H1 (cell line): ENCODE data around the gene PCCA. TPM values are rescaled to one million over a fixed set of nuclear protein-coding genes. Genes with fewer than 3 reads are reported as not detected.

Source experiments
- CTCF ChIA-PET: fragments of 300-600 bp; sonication (Branson Sonifier 250); formaldehyde crosslinking; loops from one replicate; lab custom pipeline; 2021; ENCODE audit not compliant: partially characterized antibody; lab: Charles Lee
- POLR2A ChIA-PET: fragments of 300-600 bp; sonication (Branson Sonifier 250); formaldehyde crosslinking; loops from one replicate; lab custom pipeline; 2021; ENCODE audit warnings: inconsistent platforms; ENCODE audit not compliant: partially characterized antibody; lab: Charles Lee
- DNase-seq, 2 experiments: peaks; one replicate each; pipeline versions ENCODE4 v3.0.0 to v3.0.0-alpha.2; 2010 to 2022; ENCODE audit warnings: low spot score in 2 of 2, low read depth in 1 of 2, mixed read lengths in 1 of 2
- FAIRE-seq: peaks from 2 replicates; lab custom pipeline; 2011; peaks lifted over from hg19 to GRCh38; lab: Jason Lieb, UNC
- H2AFZ ChIP-seq: 2 replicates; pipeline ENCODE4 v1.8.1; 2012; ENCODE audit warnings: low read length, inconsistent platforms
- H2AK5ac ChIP-seq: 2 replicates; pipeline ENCODE4 v1.6.1; 2013; ENCODE audit warnings: low read depth, low read length
- H2BK120ac ChIP-seq: replicated peaks from 2 replicates; pipeline ENCODE3; 2013; ENCODE audit warnings: low read depth, low read length, inconsistent platforms
- H2BK12ac ChIP-seq: 2 replicates; pipeline ENCODE4 v1.6.1; 2013; ENCODE audit warnings: low read depth, low read length
- H2BK15ac ChIP-seq: 2 replicates; pipeline ENCODE4 v1.6.1; 2013; ENCODE audit warnings: low read length
- H2BK20ac ChIP-seq: 2 replicates; pipeline ENCODE4 v1.6.1; 2013; ENCODE audit warnings: low read length
- H2BK5ac ChIP-seq: 2 replicates; pipeline ENCODE4 v1.6.1; 2013; ENCODE audit warnings: low read depth, low read length
- H3K14ac ChIP-seq: 2 replicates; pipeline ENCODE4 v1.6.1; 2013; ENCODE audit warnings: inconsistent platforms; ENCODE audit not compliant: insufficient read length
- H3K18ac ChIP-seq: 2 replicates; pipeline ENCODE4 v1.6.1; 2013; ENCODE audit warnings: low read length; ENCODE audit errors: extremely low read depth
- H3K23ac ChIP-seq: 2 replicates; pipeline ENCODE4 v1.6.1; 2013; ENCODE audit warnings: inconsistent platforms; ENCODE audit not compliant: insufficient read length
- H3K23me2 ChIP-seq: 2 replicates; pipeline ENCODE4 v1.6.1; 2013; ENCODE audit warnings: low read depth, low read length
- H3K27ac ChIP-seq: 2 replicates; pipeline ENCODE4 v1.6.1; 2011; ENCODE audit warnings: low read depth, low read length, inconsistent platforms
- H3K27me3 ChIP-seq, 4 experiments: replicated peaks in 1 of 4; 1 replicate in 1 of 4; 2 replicates in 3 of 4; pipeline versions ENCODE4 v1.6.1 to v1.8.1; 2011 to 2013; ENCODE audit warnings: low read length in 3 of 4, mild to moderate bottlenecking in 3 of 4, inconsistent platforms in 2 of 4, mixed read lengths in 2 of 4, moderate library complexity in 1 of 4; ENCODE audit not compliant: control insufficient read depth in 3 of 4, insufficient read depth in 3 of 4; ENCODE audit errors: extremely low read depth in 1 of 4
- H3K36me3 ChIP-seq, 4 experiments: 2 replicates each; pipeline versions ENCODE4 v1.6.1 to v1.8.1; 2011 to 2013; ENCODE audit warnings: mild to moderate bottlenecking in 4 of 4, low read length in 3 of 4, moderate library complexity in 2 of 4, control low read depth in 1 of 4, inconsistent platforms in 1 of 4; ENCODE audit not compliant: insufficient read depth in 4 of 4, control insufficient read depth in 2 of 4
- H3K4ac ChIP-seq: replicated peaks from 2 replicates; pipeline ENCODE3; 2013; ENCODE audit warnings: low read length, low read depth, mixed read lengths, inconsistent platforms; ENCODE audit not compliant: insufficient read length
- H3K4me1 ChIP-seq, 4 experiments: replicated peaks in 1 of 4; 1 replicate in 1 of 4; 2 replicates in 3 of 4; pipeline versions ENCODE4 v1.6.1 to v1.8.1; 2011 to 2013; ENCODE audit warnings: low read length in 3 of 4, inconsistent platforms in 2 of 4, mixed read lengths in 1 of 4; ENCODE audit not compliant: insufficient read depth in 4 of 4, control insufficient read depth in 3 of 4
- H3K4me2 ChIP-seq, 2 experiments: 2 replicates each; pipeline versions ENCODE4 v1.6.1 to v1.8.1; 2011 to 2013; ENCODE audit warnings: low read depth in 2 of 2, low read length in 2 of 2, control low read depth in 1 of 2, inconsistent platforms in 1 of 2, mild to moderate bottlenecking in 1 of 2; ENCODE audit not compliant: insufficient read depth in 1 of 2
- H3K4me3 ChIP-seq, 4 experiments: fragments of 200-600, 300-600 bp in 1 of 4; sonication (generic), shearing (Covaris generic), sonication (Bioruptor Twin) in 1 of 4; 2 replicates each; pipeline versions ENCODE4 v1.5.1 to v1.8.1; 2011 to 2016; ENCODE audit warnings: low read length in 4 of 4, low read depth in 3 of 4, control low read depth in 2 of 4, inconsistent platforms in 2 of 4, mild to moderate bottlenecking in 2 of 4, mixed read lengths in 1 of 4, moderate library complexity in 1 of 4; ENCODE audit not compliant: insufficient read depth in 2 of 4; ENCODE audit errors: extremely low read depth in 1 of 4
- H3K56ac ChIP-seq: replicated peaks from 2 replicates; pipeline ENCODE3; 2013; ENCODE audit warnings: low read depth, mild to moderate bottlenecking, mixed read lengths, low read length, inconsistent platforms; ENCODE audit not compliant: insufficient read length
- H3K79me1 ChIP-seq: 2 replicates; pipeline ENCODE4 v1.6.1; 2013; ENCODE audit warnings: low read depth, low read length, control low read depth
- H3K79me2 ChIP-seq, 2 experiments: 2 replicates each; pipeline versions ENCODE4 v1.6.1 to v1.8.1; 2012 to 2013; ENCODE audit warnings: low read length in 2 of 2, mild to moderate bottlenecking in 2 of 2, inconsistent platforms in 1 of 2; ENCODE audit not compliant: insufficient read depth in 2 of 2, control insufficient read depth in 1 of 2
- H3K9ac ChIP-seq, 4 experiments: replicated peaks in 1 of 4; 1 replicate in 1 of 4; 2 replicates in 3 of 4; pipeline versions ENCODE4 v1.6.1 to v1.8.1; 2011 to 2013; ENCODE audit warnings: low read depth in 3 of 4, low read length in 3 of 4, control low read depth in 2 of 4, mild to moderate bottlenecking in 2 of 4, moderate library complexity in 2 of 4, inconsistent platforms in 1 of 4; ENCODE audit errors: extremely low read depth in 1 of 4
- H3K9me3 ChIP-seq, 2 experiments: 2 replicates each; pipeline versions ENCODE4 v1.6.1 to v1.8.1; 2012 to 2013; ENCODE audit warnings: mild to moderate bottlenecking in 2 of 2, moderate library complexity in 2 of 2, control low read depth in 1 of 2, inconsistent platforms in 1 of 2, low read depth in 1 of 2, low read length in 1 of 2, mixed read lengths in 1 of 2; ENCODE audit not compliant: insufficient read depth in 2 of 2
- H4K20me1 ChIP-seq, 2 experiments: replicated peaks in 1 of 2; 2 replicates each; pipeline versions ENCODE3 to v1.8.1; 2011 to 2013; ENCODE audit warnings: inconsistent platforms in 2 of 2, low read length in 2 of 2, mild to moderate bottlenecking in 1 of 2; ENCODE audit not compliant: insufficient read depth in 2 of 2, control insufficient read depth in 1 of 2
- H4K5ac ChIP-seq: 2 replicates; pipeline ENCODE4 v1.6.1; 2013; ENCODE audit warnings: low read length, low read depth, mixed read lengths, inconsistent platforms; ENCODE audit not compliant: insufficient read length
- H4K8ac ChIP-seq: 2 replicates; pipeline ENCODE4 v1.8.0; 2013; ENCODE audit warnings: mild to moderate bottlenecking, moderate library complexity, low read length, inconsistent platforms; ENCODE audit not compliant: insufficient read depth; ENCODE audit errors: extremely low read depth
- H4K91ac ChIP-seq: replicated peaks from 2 replicates; pipeline ENCODE3; 2013; ENCODE audit warnings: low read length, mixed read lengths, inconsistent platforms; ENCODE audit not compliant: insufficient read length
- TEAD4 ChIP-seq: IDR thresholded peaks from 2 replicates; pipeline ENCODE4 v1.6.1; 2012; ENCODE audit warnings: low read depth, low read length, inconsistent platforms, mixed read lengths
- YY1 ChIP-seq: IDR thresholded peaks from 2 replicates; pipeline ENCODE4 v1.6.1; 2011; ENCODE audit warnings: low read depth, mild to moderate bottlenecking, low read length
- WGBS, 2 experiments: shearing (Covaris generic) in 1 of 2; methylation state at CpG; one replicate each; pipeline versions ENCODE4 v1.1.6 to v1.1.7; 2013 to 2015; ENCODE audit warnings: low lambda C conversion rate in 2 of 2, mixed read lengths in 2 of 2, inconsistent platforms in 1 of 2, low coverage in 1 of 2, missing lambda C conversion rate in 1 of 2; ENCODE audit not compliant: insufficient replicate concordance in 2 of 2, insufficient coverage in 1 of 2, insufficient read length in 1 of 2; ENCODE audit errors: extremely low coverage in 1 of 2, missing lambda C conversion rate in 1 of 2; 5-methylcytosine and 5-hydroxymethylcytosine counted together
- polyA plus RNA-seq, 7 experiments: library from polyadenylated mRNA; depleted of rRNA in 3 of 7; stranded (reverse) in 5 of 7; unstranded in 2 of 7; fragments of >200 nt in 5 of 7; fragments of 200-250 nt in 2 of 7; gene quantifications; 1 replicate in 5 of 7; 2 replicates in 1 of 7; 4 replicates in 1 of 7; pipeline versions ENCODE4 v1.2.1 to v1.2.3, GENCODE V29; 2011 to 2013; ENCODE audit warnings: missing spikeins in 2 of 7, mixed read lengths in 2 of 7
- total RNA-seq: library from RNA; stranded (reverse); fragmentation: NEBNext Ultra II Directional; extraction: Animal tissue kit (Norgen Biotek cat#: 25700); gene quantifications from 2 replicates; pipeline ENCODE4 v1.2.1, GENCODE V29; 2021

Gene PCCA
- total and polyA plus RNA-seq, 2 of the 8 experiments (the other 6 are each of a cell fraction or from before 2014, with no cell fraction given) = 18.4 to 49.8 TPM

DNA sequence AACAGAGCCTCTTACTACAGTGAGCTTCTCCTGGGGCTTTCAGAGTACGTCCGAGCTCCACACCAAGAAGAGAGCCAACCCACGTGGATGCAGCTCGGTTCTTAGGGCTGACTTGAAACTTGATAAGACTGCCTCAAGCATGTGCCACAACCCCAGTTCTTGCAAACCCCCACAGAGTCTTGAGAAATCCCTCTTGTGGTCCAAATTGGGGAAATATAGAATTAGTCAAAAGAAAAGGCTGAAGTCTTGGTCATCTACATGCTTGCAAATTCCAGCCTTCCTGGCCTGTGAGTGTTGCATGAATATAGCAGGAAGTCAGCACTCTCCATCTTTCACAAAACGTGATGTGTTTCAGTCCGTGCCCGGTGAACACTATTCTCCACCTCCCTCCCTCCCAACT, 404.5 kb downstream of the PCCA start:
- no peaks in the 10 kb centered on the region for H3K79me1 ChIP-seq
- CTCF ChIA-PET = interaction anchor here (1.4 kb wide), 1 partner anchor 21 kb away, joined by 5 read pairs; no protein-coding TSS in a partner anchor
- H3K27me3 ChIP-seq = no peaks in the 10 kb centered on the region
- H3K79me2 ChIP-seq = no peaks in the 10 kb centered on the region
- H3K4me3 ChIP-seq = no peak overlapping the region
- DNase-seq = no peak
- H3K36me3 ChIP-seq = no peaks in the 10 kb centered on the region
- no peak overlapping the region for H3K4me2 ChIP-seq
- FAIRE-seq = no peak
- H4K20me1 ChIP-seq = no peaks in the 10 kb centered on the region
- TF ChIP-seq TEAD4 = no peak
- no peak for TF ChIP-seq YY1
- H4K91ac ChIP-seq = no peak overlapping the region
- 0 out of 2 replicates have a peak overlapping the region, but pooled peaks have one; percentile 7 for H2BK12ac ChIP-seq
- POLR2A ChIA-PET = interaction anchor here (0.9 to 1.9 kb wide), 3 partner anchors 10 to 11 kb away, joined by 3 to 5 read pairs (median 3); no protein-coding TSS in a partner anchor
- no peak overlapping the region for H3K23ac ChIP-seq
- peak overlapping the region; percentile 33; the same call in 1 of the 2 replicates for H2BK15ac ChIP-seq
- H3K56ac ChIP-seq = no peak overlapping the region
- H3K18ac ChIP-seq = no peak overlapping the region
- H2AK5ac ChIP-seq = 0 out of 2 replicates have a peak overlapping the region, but pooled peaks have one; percentile 49
- H2BK120ac ChIP-seq = no peak overlapping the region
- no peak overlapping the region for H2AFZ ChIP-seq
- H3K23me2 ChIP-seq = no peaks in the 10 kb centered on the region
- no peak overlapping the region for H3K14ac ChIP-seq
- H3K9ac ChIP-seq = no peak overlapping the region
- peaks cover 0 to 15% (median 8%) of the 10 kb centered on the region in 4 experiments; a peak in 4 of 7 replicates for H3K4me1 ChIP-seq
- no peaks in the 10 kb centered on the region for H3K9me3 ChIP-seq
- WGBS, 2 experiments = 100% methylated on average over 7 of the region's 7 CpGs; no CpG with 5 or more reads in 1 of the 2 experiments
- H3K4ac ChIP-seq = no peak overlapping the region
- H2BK5ac ChIP-seq = no peak overlapping the region
- H4K8ac ChIP-seq = no peak overlapping the region
- H3K27ac ChIP-seq = no peak overlapping the region
- H2BK20ac ChIP-seq = 0 out of 2 replicates have a peak overlapping the region, but pooled peaks have one; percentile 51
- no peak overlapping the region for H4K5ac ChIP-seq
